BE2C (cell line): Measurements from ENCODE around the gene PLXNB2.
A peak's percentile ranks its signal among the peaks of the same experiment; 100 is the strongest.

Source experiments
- DNase-seq: peaks from one replicate; pipeline ENCODE4 v3.0.0-alpha.2; 2020
- H3K27me3 ChIP-seq: fragments of 250-450 bp; sonication (Bioruptor Pico); 2 replicates; pipeline ENCODE4 v1.5.1; 2020; ENCODE audit warnings: mild to moderate bottlenecking
- H3K36me3 ChIP-seq: fragments of 250-450 bp; sonication (Bioruptor Pico); 2 replicates; pipeline ENCODE4 v1.5.1; 2020; ENCODE audit warnings: mild to moderate bottlenecking
- H3K4me1 ChIP-seq: fragments of 250-450 bp; sonication (Bioruptor Pico); 2 replicates; pipeline ENCODE4 v1.5.1; 2020
- H3K4me3 ChIP-seq: 2 replicates; pipeline ENCODE4 v1.5.1; 2011; ENCODE audit warnings: low read depth, low read length
- H3K9me3 ChIP-seq: fragments of 250-450 bp; sonication (Bioruptor Pico); 2 replicates; pipeline ENCODE4 v1.5.1; 2020
- TF ChIP-seq, protein P1 (sequence below): IDR thresholded peaks from 2 replicates; pipeline ENCODE4 v1.5.1; 2012; ENCODE audit warnings: mild to moderate bottlenecking, low read depth, low read length

Gene PLXNB2

DNA sequence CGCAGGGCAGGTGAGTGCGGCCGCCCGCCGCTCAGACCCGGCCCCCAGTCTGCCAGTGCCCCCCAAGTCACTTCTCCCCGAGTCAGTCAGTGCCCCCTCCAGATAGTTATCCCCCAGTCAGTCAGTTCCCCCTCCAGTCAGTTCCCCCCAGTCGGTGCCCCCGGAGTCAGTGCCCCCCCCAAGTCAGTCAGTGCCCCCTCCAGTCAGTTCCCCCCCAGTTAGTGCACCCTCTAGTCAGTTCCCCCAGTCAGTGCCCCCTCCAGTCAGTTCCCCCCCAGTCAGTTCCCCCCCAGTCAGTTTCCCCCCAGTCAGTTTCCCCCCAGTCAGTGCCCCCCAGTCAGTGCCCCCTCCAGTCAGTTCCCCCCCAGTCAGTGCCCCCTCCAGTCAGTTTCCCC is 36.1 kb upstream of the PLXNB2 start:
- Histone ChIP-seq H3K27me3 (no peaks in the 10 kb centered on the region), H3K4me1 (no peaks in the 10 kb centered on the region), H3K9me3 (no peaks in the 10 kb centered on the region; the same call in 1 of the 2 replicates), H3K36me3 (peaks cover 6% of the 10 kb centered on the region), H3K4me3 (peak overlapping the region; percentile 75)
- TF ChIP-seq, protein P1, sequence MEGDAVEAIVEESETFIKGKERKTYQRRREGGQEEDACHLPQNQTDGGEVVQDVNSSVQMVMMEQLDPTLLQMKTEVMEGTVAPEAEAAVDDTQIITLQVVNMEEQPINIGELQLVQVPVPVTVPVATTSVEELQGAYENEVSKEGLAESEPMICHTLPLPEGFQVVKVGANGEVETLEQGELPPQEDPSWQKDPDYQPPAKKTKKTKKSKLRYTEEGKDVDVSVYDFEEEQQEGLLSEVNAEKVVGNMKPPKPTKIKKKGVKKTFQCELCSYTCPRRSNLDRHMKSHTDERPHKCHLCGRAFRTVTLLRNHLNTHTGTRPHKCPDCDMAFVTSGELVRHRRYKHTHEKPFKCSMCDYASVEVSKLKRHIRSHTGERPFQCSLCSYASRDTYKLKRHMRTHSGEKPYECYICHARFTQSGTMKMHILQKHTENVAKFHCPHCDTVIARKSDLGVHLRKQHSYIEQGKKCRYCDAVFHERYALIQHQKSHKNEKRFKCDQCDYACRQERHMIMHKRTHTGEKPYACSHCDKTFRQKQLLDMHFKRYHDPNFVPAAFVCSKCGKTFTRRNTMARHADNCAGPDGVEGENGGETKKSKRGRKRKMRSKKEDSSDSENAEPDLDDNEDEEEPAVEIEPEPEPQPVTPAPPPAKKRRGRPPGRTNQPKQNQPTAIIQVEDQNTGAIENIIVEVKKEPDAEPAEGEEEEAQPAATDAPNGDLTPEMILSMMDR = no peak
- DNase-seq = no peak

DNA sequence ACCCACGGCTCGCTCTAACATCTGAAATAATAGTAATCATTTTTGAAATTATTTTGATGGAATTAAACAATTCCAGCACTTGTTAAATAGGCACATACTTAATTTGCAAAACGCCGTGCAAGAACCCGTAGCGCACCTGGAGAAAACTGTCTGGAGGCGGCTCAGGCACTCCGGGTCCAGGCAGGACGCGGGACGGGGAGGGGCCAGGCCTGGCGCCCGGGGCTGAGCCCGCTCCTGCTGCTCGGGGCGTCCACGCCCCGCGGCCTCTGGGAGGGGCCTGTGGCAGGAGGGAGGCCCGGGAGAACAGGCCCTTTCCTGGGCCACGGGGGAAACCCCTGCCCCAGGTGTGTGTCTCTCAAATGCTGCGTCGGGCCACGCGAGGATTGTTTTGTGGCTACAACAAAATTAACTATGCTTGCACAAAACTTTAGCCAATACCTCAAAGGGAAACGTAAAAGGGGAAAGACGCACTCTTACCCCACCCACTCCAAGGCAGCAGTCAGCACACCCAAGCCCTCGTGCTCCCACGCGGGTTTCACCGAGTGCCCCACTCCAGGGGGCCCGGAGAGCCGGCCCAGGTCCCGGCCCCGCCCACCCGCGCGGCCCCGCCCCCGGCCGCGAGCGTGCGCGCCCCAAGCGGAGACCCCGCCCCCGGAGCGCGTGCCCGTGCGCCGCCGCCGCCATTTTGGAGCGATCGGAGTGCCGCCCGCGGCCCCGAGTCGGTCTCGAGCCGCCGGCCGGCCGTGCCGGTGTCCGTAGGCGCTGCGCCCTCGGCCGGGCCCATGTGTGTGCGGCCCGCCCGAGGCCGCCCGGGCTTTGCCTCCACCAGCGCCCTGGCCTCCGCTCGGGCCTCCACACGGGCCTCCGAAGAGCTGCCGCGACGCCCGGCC is 35.5 kb upstream of the PLXNB2 start, which contains the start of gene PPP6R2:
Gene PPP6R2 (plus strand): TSS at position 677 of the 890 bp plus-strand sequence. CDS start 50,582 bp downstream, outside the sequence.
- H3K4me1 ChIP-seq = no peaks in the 10 kb centered on the region
- H3K27me3 ChIP-seq = no peaks in the 10 kb centered on the region
- DNase-seq = peak; percentile 90
- TF ChIP-seq, protein P1 = no peak
- peak within 1 kb of the TSS; percentile 75 for H3K4me3 ChIP-seq
- H3K9me3 ChIP-seq = no peaks in the 10 kb centered on the region; the same call in 1 of the 2 replicates
- H3K36me3 ChIP-seq = peaks cover 2% of the 10 kb centered on the region

DNA sequence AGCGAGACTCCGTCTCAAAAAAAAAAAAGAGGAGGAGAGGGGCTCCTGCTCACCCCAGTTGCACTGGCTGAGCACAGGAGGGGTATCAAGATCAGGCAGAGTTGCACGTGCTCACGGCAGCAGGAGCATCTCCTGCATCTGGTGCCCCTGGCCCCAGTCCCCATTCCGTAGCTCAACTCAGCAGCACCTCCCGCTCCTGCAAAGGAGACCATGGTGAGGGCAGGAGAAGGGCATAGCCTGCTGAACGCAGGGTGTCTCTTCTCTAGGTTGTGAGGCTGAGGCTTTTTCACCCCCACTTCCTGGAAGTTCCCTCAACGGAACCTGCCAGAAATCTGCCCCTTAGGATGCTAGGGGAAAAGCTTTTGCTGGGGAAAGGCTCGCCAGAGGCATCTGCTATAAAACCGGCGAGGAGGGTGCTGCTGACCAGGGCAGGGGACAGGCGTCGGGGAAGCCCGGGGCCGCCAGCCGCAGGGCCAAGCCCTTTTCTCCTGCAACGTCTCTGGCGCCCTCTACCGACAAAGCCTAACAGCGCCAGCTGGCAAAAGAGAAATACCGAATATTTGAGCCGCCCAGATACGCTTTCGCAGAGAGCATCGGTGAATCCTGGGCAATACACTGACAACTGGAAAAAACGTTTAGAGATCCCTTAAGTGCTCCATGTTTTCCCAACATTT is 34.7 kb upstream of the PLXNB2 start:
- Histone ChIP-seq H3K27me3 (no peaks in the 10 kb centered on the region), H3K4me3 (peak overlapping the region; percentile 75), H3K4me1 (no peaks in the 10 kb centered on the region), H3K9me3 (no peaks in the 10 kb centered on the region; the same call in 1 of the 2 replicates), H3K36me3 (no peaks in the 10 kb centered on the region; the same call in 1 of the 2 replicates)
- TF ChIP-seq, protein P1 = peak; percentile 98
- DNase-seq = peak; percentile 95

DNA sequence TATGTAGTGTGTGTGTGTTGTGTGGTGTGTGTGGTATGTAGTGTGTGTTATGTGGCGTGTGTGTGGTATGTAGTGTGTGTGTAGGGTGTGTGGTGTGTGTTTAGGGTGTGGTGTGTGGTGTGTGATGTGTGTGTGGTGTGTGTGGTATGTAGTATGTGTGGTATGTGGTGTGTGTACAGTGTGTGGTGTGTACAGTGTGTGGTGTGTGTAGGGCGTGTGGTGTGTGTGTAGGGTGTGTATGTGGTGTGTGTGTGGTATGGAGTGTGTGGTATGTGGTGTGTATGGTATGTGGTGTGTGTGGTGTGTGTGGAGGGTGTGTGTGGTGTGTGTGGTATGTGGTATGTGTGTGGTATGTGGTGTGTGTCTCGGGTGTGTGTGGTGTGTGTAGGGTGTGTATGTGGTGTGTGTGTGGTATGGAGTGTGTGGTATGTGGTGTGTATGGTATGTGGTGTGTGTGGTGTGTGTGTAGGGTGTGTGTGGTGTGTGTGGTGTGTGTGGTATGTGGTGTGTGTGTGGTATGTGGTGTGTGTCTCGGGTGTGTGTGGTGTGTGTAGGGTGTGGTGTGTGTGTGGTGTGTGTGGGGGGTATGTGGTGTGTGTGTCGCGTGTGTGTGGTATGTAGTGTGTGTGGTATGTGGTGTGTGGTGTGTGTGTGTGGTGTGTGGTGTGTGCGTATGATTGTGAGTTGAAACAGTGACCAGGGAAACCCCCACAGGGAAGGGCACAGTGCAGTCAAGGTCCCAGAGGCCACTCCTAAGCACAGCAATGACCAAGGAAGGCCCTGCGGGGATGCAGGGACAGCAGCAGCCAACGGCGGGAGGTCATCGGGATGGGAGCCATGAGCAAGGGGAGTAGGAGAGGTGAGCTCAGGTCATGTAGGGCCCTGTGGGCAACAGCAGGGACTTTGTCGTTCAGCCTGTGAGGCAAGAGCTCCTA is 32.8 kb upstream of the PLXNB2 start:
- Histone ChIP-seq H3K9me3 (no peaks in the 10 kb centered on the region; the same call in 1 of the 2 replicates), H3K36me3 (no peaks in the 10 kb centered on the region), H3K4me3 (no peak overlapping the region), H3K4me1 (no peaks in the 10 kb centered on the region), H3K27me3 (no peaks in the 10 kb centered on the region)
- TF ChIP-seq, protein P1 = no peak
- peak; percentile 55 for DNase-seq

DNA sequence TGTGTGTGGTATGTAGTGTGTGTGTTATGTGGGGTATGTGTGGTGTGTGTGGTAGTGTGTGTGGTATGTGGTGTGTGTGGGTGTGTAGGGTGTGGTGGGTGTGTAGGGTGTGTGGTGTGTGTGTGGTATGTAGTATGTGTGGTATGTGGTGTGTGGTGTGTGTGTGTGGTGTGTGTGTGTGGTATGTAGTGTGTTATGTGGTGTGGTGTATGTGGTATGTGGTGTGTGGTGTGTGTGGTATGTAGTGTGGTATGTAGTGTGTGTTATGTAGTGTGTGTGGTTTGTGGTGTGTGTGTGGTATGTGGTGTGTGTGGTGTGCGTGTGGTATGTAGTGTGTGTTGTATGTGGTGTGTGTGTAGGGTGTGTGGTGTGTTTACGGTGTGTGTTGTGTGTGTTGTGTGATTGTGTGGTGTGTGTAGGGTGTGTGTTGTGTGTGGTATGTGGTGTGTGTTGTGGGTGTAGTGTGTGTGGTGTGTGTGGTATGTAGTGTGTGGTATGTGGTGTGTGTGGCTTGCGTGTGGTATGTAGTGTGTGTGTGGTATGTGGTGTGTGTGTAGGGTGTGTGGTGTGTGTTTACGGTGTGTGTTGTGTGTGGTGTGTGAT is 31.5 kb upstream of the PLXNB2 start:
- Histone ChIP-seq H3K27me3 (no peaks in the 10 kb centered on the region), H3K4me3 (no peak overlapping the region), H3K36me3 (no peaks in the 10 kb centered on the region), H3K9me3 (no peaks in the 10 kb centered on the region; the same call in 1 of the 2 replicates), H3K4me1 (no peaks in the 10 kb centered on the region)
- TF ChIP-seq, protein P1 = no peak
- DNase-seq = no peak
